ENCODE measurements around the gene BEAN1.

DNA sequence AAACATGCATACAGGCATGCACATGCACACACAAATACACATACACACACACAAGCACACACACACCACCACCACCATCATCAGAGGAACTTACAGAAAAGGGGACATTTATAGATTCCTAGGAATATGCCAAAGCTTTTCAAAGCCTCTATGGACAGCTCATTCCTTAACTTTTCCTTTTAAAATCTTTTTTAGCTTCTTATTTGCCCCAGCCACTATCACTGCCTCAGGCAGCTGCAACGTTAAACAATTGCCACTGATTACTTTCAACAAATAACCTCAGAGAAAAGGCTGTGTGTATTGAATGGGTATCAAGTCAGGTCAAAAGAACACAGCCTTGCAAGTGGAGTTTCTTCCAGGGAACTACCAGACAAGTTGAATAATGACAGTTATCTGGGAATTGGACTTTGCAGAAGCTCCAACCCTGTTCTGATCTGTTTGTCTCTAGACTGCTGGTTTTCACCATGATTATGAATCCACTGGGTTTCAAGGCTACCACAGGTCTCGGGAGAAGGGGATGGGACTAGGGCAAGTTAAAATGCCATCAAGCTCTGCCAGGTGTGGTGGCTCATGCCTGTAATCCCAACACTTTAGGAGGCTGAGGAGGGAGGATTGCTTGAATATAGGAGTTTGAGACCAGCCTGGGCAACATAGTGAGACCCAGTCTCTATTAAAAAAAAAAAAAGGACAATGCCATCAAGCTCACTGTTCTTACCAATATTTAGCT, 21.9 kb upstream of the BEAN1 start:
- no peak for TF ChIP-seq POLR2A (IDR thresholded peaks at IDR 0.05; ENCODE audit: low read depth, low read length)
- no peak for TF ChIP-seq SPI1 (IDR thresholded peaks at IDR 0.05; ENCODE audit: low read depth, low read length)
- no peak for TF ChIP-seq PAX5 (IDR thresholded peaks at IDR 0.05; ENCODE audit: insufficient read depth, low read length, severe bottlenecking)
- no peak for TF ChIP-seq TAF1 (IDR thresholded peaks at IDR 0.05; ENCODE audit: low read depth, low read length)

Measured in GM12891 (cell line).